HL-60 (cell line): ENCODE data around the gene KISS1R.

Source experiments
- DNase-seq, 2 experiments: peaks; one replicate each; pipeline ENCODE4 v3.0.0-alpha.2; 2010 to 2020; ENCODE audit warnings: low read depth in 1 of 2, low spot score in 1 of 2
- H3K27ac ChIP-seq: fragments of 250-450 bp; sonication (Bioruptor Pico); replicated peaks from 2 replicates; pipeline ENCODE4 v1.5.1; 2020; ENCODE audit warnings: mild to moderate bottlenecking, moderate library complexity
- H3K27me3 ChIP-seq: fragments of 250-450 bp; sonication (Bioruptor Pico); 2 replicates; pipeline ENCODE4 v1.5.1; 2021; ENCODE audit warnings: mild to moderate bottlenecking, moderate library complexity; ENCODE audit not compliant: insufficient read depth, poor library complexity, severe bottlenecking
- H3K4me3 ChIP-seq: replicated peaks from 2 replicates; pipeline ENCODE4 v1.5.1; 2011; ENCODE audit warnings: mild to moderate bottlenecking, control low read depth, low read length; ENCODE audit not compliant: insufficient read depth
- GABPA ChIP-seq: IDR thresholded peaks from 2 replicates; pipeline ENCODE4 v1.6.1; 2012; ENCODE audit warnings: low read depth
- POLR2AphosphoS5 ChIP-seq: IDR thresholded peaks from 2 replicates; pipeline ENCODE4 v1.6.1; 2012; ENCODE audit warnings: low read depth
- SPI1 ChIP-seq: IDR thresholded peaks from 2 replicates; pipeline ENCODE4 v1.6.1; 2012; ENCODE audit warnings: low read depth, mild to moderate bottlenecking, borderline replicate concordance
- TF ChIP-seq, protein P1 (sequence below): IDR thresholded peaks from 2 replicates; pipeline ENCODE4 v1.6.1; 2012; ENCODE audit warnings: low read depth; ENCODE audit not compliant: insufficient replicate concordance
- TF ChIP-seq, protein P2 (sequence below): IDR thresholded peaks from one replicate; pipeline ENCODE4 v1.5.1; 2011; ENCODE audit warnings: low read length, control low read depth, inconsistent platforms; ENCODE audit not compliant: insufficient read depth

Gene KISS1R

DNA sequence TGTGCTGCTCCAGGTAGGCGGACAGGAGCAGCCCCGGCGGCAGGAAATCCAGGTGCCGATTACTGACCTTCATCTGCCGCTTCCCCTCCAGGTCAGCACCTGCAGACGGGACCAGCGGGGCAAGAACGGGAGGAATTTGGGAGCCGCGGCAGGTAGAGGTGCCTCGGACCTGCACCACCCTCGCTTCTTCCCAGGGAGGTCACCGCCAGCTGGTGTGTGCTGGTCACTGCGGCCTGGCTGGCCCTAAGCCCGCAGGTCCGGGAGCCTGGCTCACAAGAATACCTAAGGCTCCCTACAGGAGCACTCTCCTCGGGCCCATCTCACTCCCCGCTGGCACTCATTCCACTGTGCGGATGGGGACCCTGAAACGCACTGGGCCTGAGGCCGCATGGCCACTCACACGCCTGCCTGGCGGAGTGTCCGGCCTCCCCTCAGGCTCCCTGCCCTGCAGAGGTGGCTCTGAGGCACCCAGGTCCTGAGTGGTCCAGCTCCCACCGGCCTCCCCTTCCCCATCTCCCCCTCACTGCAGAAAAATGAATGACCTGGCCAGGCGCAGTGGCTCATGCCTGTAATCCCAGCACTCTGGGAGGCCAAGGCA, 19.6 kb upstream of the KISS1R start:
- Histone ChIP-seq H3K4me3 (no peak overlapping the region), H3K27ac (no peak overlapping the region), H3K27me3 (no peaks in the 10 kb centered on the region)
- TF ChIP-seq, protein P1, sequence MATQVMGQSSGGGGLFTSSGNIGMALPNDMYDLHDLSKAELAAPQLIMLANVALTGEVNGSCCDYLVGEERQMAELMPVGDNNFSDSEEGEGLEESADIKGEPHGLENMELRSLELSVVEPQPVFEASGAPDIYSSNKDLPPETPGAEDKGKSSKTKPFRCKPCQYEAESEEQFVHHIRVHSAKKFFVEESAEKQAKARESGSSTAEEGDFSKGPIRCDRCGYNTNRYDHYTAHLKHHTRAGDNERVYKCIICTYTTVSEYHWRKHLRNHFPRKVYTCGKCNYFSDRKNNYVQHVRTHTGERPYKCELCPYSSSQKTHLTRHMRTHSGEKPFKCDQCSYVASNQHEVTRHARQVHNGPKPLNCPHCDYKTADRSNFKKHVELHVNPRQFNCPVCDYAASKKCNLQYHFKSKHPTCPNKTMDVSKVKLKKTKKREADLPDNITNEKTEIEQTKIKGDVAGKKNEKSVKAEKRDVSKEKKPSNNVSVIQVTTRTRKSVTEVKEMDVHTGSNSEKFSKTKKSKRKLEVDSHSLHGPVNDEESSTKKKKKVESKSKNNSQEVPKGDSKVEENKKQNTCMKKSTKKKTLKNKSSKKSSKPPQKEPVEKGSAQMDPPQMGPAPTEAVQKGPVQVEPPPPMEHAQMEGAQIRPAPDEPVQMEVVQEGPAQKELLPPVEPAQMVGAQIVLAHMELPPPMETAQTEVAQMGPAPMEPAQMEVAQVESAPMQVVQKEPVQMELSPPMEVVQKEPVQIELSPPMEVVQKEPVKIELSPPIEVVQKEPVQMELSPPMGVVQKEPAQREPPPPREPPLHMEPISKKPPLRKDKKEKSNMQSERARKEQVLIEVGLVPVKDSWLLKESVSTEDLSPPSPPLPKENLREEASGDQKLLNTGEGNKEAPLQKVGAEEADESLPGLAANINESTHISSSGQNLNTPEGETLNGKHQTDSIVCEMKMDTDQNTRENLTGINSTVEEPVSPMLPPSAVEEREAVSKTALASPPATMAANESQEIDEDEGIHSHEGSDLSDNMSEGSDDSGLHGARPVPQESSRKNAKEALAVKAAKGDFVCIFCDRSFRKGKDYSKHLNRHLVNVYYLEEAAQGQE = no peak
- TF ChIP-seq, protein P2, sequence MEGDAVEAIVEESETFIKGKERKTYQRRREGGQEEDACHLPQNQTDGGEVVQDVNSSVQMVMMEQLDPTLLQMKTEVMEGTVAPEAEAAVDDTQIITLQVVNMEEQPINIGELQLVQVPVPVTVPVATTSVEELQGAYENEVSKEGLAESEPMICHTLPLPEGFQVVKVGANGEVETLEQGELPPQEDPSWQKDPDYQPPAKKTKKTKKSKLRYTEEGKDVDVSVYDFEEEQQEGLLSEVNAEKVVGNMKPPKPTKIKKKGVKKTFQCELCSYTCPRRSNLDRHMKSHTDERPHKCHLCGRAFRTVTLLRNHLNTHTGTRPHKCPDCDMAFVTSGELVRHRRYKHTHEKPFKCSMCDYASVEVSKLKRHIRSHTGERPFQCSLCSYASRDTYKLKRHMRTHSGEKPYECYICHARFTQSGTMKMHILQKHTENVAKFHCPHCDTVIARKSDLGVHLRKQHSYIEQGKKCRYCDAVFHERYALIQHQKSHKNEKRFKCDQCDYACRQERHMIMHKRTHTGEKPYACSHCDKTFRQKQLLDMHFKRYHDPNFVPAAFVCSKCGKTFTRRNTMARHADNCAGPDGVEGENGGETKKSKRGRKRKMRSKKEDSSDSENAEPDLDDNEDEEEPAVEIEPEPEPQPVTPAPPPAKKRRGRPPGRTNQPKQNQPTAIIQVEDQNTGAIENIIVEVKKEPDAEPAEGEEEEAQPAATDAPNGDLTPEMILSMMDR = no peak
- TF ChIP-seq POLR2AphosphoS5 (no peak), GABPA (no peak), SPI1 (no peak)
- DNase-seq = no peak

DNA sequence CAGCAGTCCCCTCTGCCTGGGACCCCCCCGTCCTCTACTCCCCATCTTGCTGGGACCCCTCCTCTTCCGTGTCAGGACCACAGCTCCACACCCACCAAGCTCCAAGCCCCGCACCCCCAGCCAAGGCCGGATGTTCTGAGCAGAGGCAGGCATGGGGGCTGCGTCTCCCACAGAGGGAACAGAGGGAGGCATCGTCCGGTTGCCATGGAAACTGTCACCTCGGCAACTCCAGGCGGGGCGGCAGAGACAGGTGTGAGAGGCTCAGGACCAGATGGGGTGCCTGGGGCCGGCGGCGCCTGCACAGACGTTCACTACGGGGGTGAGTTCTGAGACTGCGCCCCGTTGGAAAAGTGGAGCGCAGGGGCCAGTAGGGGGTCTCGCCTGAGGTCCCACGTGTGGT, 18.5 kb upstream of the KISS1R start:
- no peaks in the 10 kb centered on the region for H3K27me3 ChIP-seq
- H3K4me3 ChIP-seq = no peak overlapping the region
- DNase-seq = no peak
- H3K27ac ChIP-seq = no peak overlapping the region
- TF ChIP-seq GABPA = no peak
- no peak for TF ChIP-seq SPI1
- TF ChIP-seq, protein P1 = no peak
- TF ChIP-seq, protein P2 = no peak
- no peak for TF ChIP-seq POLR2AphosphoS5

GRCh38 chr19:899336-900042, 17.6 kb upstream of the KISS1R start:
- TF ChIP-seq POLR2AphosphoS5 (no peak), GABPA (no peak), SPI1 (no peak)
- TF ChIP-seq, protein P1 = no peak
- TF ChIP-seq, protein P2 = no peak
- Histone ChIP-seq H3K27me3 (no peaks in the 10 kb centered on the region), H3K4me3 (no peak overlapping the region), H3K27ac (no peak overlapping the region)
- DNase-seq = no peak
